Tibial nerve (tissue), 4 donors: ENCODE measurements around the gene EPHB4. TPM values are rescaled to one million over a fixed set of nuclear protein-coding genes. Genes with fewer than 3 reads are reported as not detected.

ENCODE experiments used
- DNase-seq, 2 donors: peaks; one replicate each; pipeline ENCODE4 v3.0.0-alpha.2; 2019; ENCODE audit warnings: low spot score in 2 of 2
- H3K27ac ChIP-seq, 4 donors: fragments of 200-600 bp; sonication (generic) in 3 of 4; one replicate each; pipeline ENCODE4 v1.5.1; 2017 to 2019; ENCODE audit warnings: mild to moderate bottlenecking in 1 of 4
- H3K27me3 ChIP-seq, 2 donors: fragments of 200-600 bp; sonication (generic) in 1 of 2; one replicate each; pipeline versions ENCODE4 v1.5.1 to v1.6.0; 2017 to 2019
- H3K36me3 ChIP-seq, 3 donors: fragments of 200-600 bp; sonication (generic); one replicate each; pipeline ENCODE4 v1.5.1; 2018 to 2019
- H3K4me1 ChIP-seq, 4 donors: fragments of 200-600 bp; sonication (generic) in 3 of 4; one replicate each; pipeline ENCODE4 v1.5.1; 2017 to 2019
- H3K4me3 ChIP-seq, 4 donors: fragments of 200-600 bp; sonication (generic) in 3 of 4; one replicate each; pipeline ENCODE4 v1.5.1; 2017 to 2019; ENCODE audit warnings: mild to moderate bottlenecking in 1 of 4, moderate library complexity in 1 of 4
- H3K9me3 ChIP-seq, 4 donors: fragments of 200-600 bp; sonication (generic) in 3 of 4; one replicate each; pipeline ENCODE4 v1.5.1; 2017 to 2019
- EP300 ChIP-seq, 2 donors: sonication (generic); formaldehyde crosslinking; IDR thresholded peaks; one replicate each; pipeline ENCODE4 v1.6.1; 2017; ENCODE audit warnings: antibody characterized with exemption in 2 of 2, mild to moderate bottlenecking in 1 of 2
- POLR2A ChIP-seq, 2 donors: fragments of 450-650 bp; IDR thresholded peaks; one replicate each; pipeline ENCODE4 v1.6.1; 2017; ENCODE audit warnings: antibody characterized with exemption in 2 of 2, mild to moderate bottlenecking in 2 of 2, moderate library complexity in 2 of 2
- WGBS, 2 donors: methylation state at CpG; one replicate each; pipeline ENCODE4 v1.1.5; 2018; 5-methylcytosine and 5-hydroxymethylcytosine counted together
- total RNA-seq, 4 donors: library from RNA; depleted of rRNA; stranded (reverse); fragments of >200 nt; gene quantifications; one replicate each; pipeline ENCODE4 v1.1.0, GENCODE V29; 2016
- TF ChIP-seq, protein P1 (sequence below), 5 experiments: fragments of 200-600 bp in 3 of 5; fragments of 450-650 bp in 2 of 5; sonication (generic) in 3 of 5; IDR thresholded peaks; one replicate each; pipeline ENCODE4 v1.5.1; 2016 to 2019; ENCODE audit warnings: antibody characterized with exemption in 5 of 5, mild to moderate bottlenecking in 3 of 5, moderate library complexity in 2 of 5

Gene EPHB4
- total RNA-seq, 4 donors from 2014 or later, result 15.5 to 37.5 (median 25.9) TPM

DNA sequence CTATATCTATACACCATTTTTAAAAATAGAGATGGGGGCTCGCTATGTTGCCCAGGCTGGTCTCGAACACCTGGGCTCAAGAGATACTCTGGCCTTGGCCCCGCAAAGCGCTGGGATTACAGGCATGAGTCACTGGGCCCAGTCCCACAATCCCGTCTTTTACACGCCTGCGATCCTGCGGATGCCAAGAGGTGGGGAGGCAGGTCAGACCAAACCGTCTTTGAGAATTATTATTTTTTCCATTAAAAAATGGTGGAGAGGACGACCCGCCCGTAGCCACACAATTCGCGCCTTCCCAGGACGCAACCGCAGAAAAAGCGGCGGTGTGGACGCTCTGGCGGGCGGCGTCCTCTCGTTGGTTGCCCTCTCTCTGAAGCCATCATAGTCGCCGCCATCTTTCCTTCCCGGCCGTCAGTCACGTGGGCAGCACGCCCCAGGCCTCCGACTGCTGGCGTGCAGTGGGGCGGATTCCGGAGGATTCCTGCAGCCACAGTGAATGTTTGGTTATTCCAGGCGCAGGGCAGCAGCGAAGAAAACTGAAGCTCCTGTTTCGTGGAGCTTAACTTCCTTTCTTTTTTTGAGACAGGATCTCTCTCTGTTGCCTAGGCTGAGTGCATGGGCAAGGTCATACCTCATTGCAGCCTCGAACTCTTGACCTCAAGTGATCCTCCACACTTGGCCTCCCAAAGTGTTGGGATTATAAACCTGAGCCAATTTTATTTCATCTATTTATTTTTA, 9.9 kb upstream of the EPHB4 start:
- peak overlapping the region in 3 of 4 donors; percentile 30 to 51 (median 42) for H3K4me3 ChIP-seq
- TF ChIP-seq EP300 (IDR thresholded peaks at IDR 0.05), result peak; percentile 52 to 88
- TF ChIP-seq, protein P1, sequence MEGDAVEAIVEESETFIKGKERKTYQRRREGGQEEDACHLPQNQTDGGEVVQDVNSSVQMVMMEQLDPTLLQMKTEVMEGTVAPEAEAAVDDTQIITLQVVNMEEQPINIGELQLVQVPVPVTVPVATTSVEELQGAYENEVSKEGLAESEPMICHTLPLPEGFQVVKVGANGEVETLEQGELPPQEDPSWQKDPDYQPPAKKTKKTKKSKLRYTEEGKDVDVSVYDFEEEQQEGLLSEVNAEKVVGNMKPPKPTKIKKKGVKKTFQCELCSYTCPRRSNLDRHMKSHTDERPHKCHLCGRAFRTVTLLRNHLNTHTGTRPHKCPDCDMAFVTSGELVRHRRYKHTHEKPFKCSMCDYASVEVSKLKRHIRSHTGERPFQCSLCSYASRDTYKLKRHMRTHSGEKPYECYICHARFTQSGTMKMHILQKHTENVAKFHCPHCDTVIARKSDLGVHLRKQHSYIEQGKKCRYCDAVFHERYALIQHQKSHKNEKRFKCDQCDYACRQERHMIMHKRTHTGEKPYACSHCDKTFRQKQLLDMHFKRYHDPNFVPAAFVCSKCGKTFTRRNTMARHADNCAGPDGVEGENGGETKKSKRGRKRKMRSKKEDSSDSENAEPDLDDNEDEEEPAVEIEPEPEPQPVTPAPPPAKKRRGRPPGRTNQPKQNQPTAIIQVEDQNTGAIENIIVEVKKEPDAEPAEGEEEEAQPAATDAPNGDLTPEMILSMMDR (IDR thresholded peaks at IDR 0.05), result peak in 1 of 5 experiments; percentile 34
- peak in 1 of 2 donors; percentile 54 for TF ChIP-seq POLR2A (IDR thresholded peaks at IDR 0.05)
- peak overlapping the region; percentile 55 to 85 (median 68) for H3K27ac ChIP-seq
- 2% methylated on average over 37 of the region's 37 CpGs for WGBS, 2 donors
- no peaks in the 10 kb centered on the region for H3K36me3 ChIP-seq
- DNase-seq, result peak; percentile 78 to 80
- no peaks in the 10 kb centered on the region for H3K27me3 ChIP-seq
- H3K4me1 ChIP-seq, result peaks cover 0 to 17% (median 2%) of the 10 kb centered on the region in 4 donors
- no peaks in the 10 kb centered on the region for H3K9me3 ChIP-seq

DNA sequence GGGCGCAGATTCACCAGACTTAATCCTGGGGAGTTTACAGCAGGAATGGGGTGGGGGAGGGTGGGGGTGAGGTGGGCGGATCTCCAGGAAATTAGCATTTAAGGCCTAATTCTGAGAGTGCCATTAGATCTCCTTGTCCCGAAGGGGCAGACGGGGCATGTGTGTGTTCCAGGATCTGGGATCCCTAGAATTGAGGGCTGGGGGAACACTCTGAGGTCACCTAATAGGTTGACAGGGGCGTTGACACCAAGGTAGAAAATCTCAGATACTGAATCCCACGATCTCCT, 9.4 kb upstream of the EPHB4 start:
- Histone ChIP-seq H3K36me3 (no peaks in the 10 kb centered on the region), H3K4me3 (peak overlapping the region in 3 of 4 donors; percentile 30 to 51 (median 42)), H3K4me1 (peaks cover 0 to 17% (median 2%) of the 10 kb centered on the region in 4 donors), H3K27ac (peak overlapping the region; percentile 55 to 85 (median 68)), H3K27me3 (no peaks in the 10 kb centered on the region), H3K9me3 (no peaks in the 10 kb centered on the region)
- no peak for DNase-seq
- WGBS, 2 donors, result 19 to 25% methylated on average over 5 to 6 of the region's 6 CpGs
- TF ChIP-seq, protein P1 (IDR thresholded peaks at IDR 0.05), result no peak

DNA sequence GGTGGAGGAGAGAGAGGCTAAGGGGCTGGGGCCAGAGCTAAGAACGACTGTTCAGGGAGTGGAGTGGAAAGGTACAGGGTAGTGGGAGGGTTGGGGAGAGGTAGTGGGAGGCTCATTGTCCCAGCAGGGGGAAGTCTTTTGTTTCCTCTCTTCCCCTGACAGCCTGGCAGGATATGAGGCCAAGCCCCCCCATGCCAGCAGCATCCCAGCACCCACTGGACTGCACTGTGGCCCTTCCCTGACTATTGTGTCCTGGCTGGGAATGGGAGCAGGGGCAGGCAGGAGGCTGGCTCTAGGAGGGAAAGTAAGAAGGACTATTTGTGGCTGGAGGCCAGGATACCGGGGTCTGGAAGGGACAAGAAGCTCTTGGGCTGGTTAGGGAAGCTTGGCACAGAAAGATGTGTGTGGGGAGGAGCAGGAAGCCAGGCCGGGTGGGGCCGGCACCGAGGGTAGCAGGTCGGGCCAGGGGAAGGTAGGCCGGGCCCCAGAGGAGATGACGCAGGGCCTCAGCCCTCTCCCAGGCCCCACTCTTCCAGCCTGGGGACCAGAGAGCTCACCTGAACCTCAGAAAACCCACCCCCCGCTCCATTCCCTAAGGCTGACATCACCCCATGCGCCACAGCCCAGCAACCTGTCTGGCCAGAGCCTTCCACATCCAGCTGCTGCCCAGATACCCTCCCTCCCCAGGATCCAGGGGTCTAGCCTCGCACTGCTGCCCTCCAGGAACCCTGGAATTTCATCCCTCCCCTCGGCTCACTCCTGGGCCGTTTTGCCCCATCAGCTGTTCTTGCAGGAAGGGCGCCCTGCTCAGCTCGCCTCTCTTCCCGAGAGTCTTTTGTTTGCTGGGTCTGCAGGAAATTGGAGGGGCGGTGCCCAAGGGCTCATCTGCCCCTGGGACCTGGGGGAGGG, 8.8 kb upstream of the EPHB4 start:
- Histone ChIP-seq H3K4me3 (no peak overlapping the region), H3K4me1 (peaks cover 0 to 17% (median 2%) of the 10 kb centered on the region in 4 donors), H3K9me3 (no peaks in the 10 kb centered on the region), H3K27me3 (no peaks in the 10 kb centered on the region), H3K36me3 (no peaks in the 10 kb centered on the region), H3K27ac (peak overlapping the region in 3 of 4 donors; percentile 65 to 85 (median 72))
- no peak for DNase-seq
- TF ChIP-seq EP300 (IDR thresholded peaks at IDR 0.05) (no peak), POLR2A (IDR thresholded peaks at IDR 0.05) (no peak)
- TF ChIP-seq, protein P1 (IDR thresholded peaks at IDR 0.05), result no peak
- 28 to 32% methylated on average over 17 of the region's 17 CpGs for WGBS, 2 donors

DNA sequence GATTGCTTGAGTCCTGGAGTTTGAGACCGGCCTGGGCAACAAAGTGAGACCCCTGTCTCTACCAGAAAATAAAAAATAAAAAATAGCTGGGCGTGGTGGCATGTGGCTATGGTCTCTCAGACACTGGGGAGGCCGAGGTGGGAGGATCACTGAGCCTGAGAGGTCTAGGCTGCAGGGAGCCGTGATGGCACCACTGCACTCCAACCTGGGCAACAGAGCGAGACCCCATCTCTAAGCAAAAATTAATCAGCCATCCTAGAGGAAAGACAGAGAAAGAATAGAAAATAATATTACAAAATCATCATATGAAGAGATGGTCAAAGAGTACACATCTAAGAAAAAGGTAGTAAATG, 4.9 kb upstream of the EPHB4 start:
- TF ChIP-seq EP300 (IDR thresholded peaks at IDR 0.05), result no peak
- TF ChIP-seq, protein P1 (IDR thresholded peaks at IDR 0.05), result no peak
- TF ChIP-seq POLR2A (IDR thresholded peaks at IDR 0.05), result no peak
- no peaks in the 10 kb centered on the region for H3K36me3 ChIP-seq
- WGBS, 2 donors, result 89 to 92% methylated on average over 5 of the region's 5 CpGs

DNA sequence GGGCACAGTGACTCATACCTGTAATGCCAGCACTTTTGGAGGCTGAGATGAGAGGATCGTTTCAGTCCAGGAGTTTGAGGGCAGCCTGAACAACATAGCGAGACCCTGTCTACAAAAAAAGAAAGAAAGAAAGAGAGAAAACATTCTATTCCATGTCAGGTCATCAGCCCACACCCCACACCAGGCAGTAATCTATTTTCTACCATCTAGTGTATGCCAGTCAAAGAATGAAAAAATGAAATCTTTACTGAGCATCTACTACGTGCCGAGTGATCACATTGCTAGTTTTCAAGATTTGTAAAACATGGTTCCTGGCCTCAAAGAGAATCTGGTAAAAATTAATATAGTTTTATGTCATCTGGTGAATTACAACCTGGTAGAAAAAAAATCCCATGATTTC, 3.1 kb upstream of the EPHB4 start:
- TF ChIP-seq EP300 (IDR thresholded peaks at IDR 0.05) (no peak), POLR2A (IDR thresholded peaks at IDR 0.05) (no peak)
- no peaks in the 10 kb centered on the region for H3K36me3 ChIP-seq
- H3K4me3 ChIP-seq, result no peak overlapping the region
- peaks cover 0 to 11% of the 10 kb centered on the region in 2 donors for H3K27me3 ChIP-seq
- H3K4me1 ChIP-seq, result peaks cover 0 to 23% (median 6%) of the 10 kb centered on the region in 4 donors
- 71% methylated on average over 4 of the region's 4 CpGs for WGBS, 2 donors
- no peak overlapping the region for H3K27ac ChIP-seq
- DNase-seq, result no peak
- no peaks in the 10 kb centered on the region for H3K9me3 ChIP-seq

More for the DNA sequence above, 4.9 kb upstream of the EPHB4 start:
- Histone ChIP-seq H3K27ac (no peak overlapping the region), H3K9me3 (no peaks in the 10 kb centered on the region), H3K4me1 (peaks cover 0 to 22% (median 8%) of the 10 kb centered on the region in 4 donors), H3K27me3 (peaks cover 0 to 7% of the 10 kb centered on the region in 2 donors), H3K4me3 (no peak overlapping the region)
- DNase-seq, result no peak
